Measurements from ENCODE around the gene ANKRD40CL.

Gene ANKRD40CL

DNA sequence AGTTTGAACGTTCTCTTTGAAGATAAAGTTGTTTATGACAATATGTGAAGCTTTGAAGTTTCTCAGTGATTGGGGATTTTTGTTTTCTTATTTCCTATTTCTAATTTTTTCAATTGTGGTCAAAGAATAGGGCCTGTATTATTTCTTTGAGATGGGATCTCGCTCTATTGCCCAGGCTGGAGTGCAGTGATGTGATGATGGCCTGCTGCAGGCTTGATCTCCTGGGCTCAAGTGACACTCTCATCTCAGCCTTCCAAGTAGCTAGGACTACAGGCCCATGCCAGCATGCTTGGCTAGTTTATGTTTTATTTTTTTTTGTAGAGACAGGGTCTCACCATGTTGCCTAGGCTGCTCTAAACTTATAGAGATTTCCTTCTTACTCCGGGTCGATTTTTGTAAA lies 11.7 kb upstream of the ANKRD40CL start:
- H3K4me3 ChIP-seq (ENCODE audit: low read length): no peak overlapping the region
- DNase-seq (ENCODE audit: low read depth): no peak
- TF ChIP-seq, protein P1, sequence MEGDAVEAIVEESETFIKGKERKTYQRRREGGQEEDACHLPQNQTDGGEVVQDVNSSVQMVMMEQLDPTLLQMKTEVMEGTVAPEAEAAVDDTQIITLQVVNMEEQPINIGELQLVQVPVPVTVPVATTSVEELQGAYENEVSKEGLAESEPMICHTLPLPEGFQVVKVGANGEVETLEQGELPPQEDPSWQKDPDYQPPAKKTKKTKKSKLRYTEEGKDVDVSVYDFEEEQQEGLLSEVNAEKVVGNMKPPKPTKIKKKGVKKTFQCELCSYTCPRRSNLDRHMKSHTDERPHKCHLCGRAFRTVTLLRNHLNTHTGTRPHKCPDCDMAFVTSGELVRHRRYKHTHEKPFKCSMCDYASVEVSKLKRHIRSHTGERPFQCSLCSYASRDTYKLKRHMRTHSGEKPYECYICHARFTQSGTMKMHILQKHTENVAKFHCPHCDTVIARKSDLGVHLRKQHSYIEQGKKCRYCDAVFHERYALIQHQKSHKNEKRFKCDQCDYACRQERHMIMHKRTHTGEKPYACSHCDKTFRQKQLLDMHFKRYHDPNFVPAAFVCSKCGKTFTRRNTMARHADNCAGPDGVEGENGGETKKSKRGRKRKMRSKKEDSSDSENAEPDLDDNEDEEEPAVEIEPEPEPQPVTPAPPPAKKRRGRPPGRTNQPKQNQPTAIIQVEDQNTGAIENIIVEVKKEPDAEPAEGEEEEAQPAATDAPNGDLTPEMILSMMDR (conservative IDR thresholded peaks at IDR 0.05; ENCODE audit: low read length): no peak

DNA sequence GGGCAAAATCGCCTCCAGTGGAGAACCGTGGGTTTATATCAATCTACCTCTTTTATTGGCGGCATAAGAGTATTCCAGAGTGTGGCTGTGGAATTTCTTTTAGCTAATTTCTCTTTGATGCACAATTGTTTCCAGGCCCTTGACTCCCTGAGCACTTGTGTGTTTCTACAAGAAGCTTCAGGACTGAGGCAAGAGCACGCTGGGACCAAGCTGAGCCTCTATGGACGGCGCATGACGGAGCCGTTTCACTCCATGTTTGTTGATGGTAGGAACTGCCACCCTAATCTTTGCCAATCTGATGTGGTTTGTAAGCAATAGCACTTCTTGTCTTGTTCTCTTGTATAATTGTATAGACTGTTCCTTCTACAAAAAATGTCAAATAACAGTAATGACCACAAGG lies 11.2 kb upstream of the ANKRD40CL start:
- TF ChIP-seq, protein P1 (conservative IDR thresholded peaks at IDR 0.05; ENCODE audit: low read length): no peak

DNA sequence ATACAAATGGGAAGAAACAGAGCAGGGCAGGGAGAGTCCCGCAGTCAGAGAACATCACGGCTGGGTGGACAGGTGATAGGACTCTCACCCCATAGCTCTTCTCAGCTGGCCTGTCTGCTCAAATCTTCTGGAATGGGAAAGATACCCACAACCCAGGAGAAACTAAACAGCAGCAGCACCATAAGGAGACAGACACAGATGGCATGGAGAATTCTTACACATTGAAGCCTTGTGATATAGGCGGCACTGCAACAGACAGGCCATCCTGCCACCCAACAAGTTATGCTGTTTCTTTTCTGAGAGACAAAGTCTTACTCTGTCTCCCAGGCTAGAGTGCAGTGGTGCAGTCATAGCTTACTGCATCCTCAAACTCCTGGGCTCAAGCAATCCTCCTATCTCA lies 8.6 kb upstream of the ANKRD40CL start:
- H3K4me3 ChIP-seq (ENCODE audit: low read length): no peak overlapping the region
- TF ChIP-seq, protein P1 (conservative IDR thresholded peaks at IDR 0.05; ENCODE audit: low read length): no peak
- DNase-seq (ENCODE audit: low read depth): no peak

More for the DNA sequence above, 11.2 kb upstream of the ANKRD40CL start:
- DNase-seq (ENCODE audit: low read depth): no peak
- H3K4me3 ChIP-seq (ENCODE audit: low read length): no peak overlapping the region

DNA sequence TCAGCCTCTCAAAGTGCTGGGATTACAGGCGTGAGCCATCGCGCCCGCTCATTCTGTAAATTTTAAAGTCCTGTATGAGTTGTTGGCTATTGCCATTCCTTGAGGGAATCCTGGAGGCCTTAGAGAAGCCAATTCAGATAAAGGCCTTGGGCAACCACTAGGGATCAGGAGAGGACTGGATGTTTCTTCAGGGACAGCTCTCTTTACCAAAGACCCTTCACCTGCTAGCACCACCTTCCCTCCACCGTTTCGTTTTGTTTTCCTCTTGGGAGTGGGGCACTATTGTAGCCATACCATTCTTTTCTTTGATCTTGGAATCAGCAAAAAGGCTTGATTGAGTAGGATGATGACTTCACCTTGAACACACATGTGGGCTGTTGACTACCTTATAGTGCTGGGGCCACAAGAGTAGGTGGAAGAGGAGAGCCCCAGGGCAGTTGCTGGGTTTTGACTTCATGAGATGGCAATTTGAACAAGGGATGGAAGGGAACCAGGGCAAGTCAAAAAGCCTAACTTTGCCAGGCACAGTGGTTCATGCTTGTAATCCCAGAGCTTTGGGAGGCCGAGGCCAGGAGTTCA lies 7.0 kb upstream of the ANKRD40CL start:
- TF ChIP-seq, protein P1 (conservative IDR thresholded peaks at IDR 0.05; ENCODE audit: low read length): no peak
- no peak for DNase-seq (ENCODE audit: low read depth)
- H3K4me3 ChIP-seq (ENCODE audit: low read length): no peak overlapping the region

DNA sequence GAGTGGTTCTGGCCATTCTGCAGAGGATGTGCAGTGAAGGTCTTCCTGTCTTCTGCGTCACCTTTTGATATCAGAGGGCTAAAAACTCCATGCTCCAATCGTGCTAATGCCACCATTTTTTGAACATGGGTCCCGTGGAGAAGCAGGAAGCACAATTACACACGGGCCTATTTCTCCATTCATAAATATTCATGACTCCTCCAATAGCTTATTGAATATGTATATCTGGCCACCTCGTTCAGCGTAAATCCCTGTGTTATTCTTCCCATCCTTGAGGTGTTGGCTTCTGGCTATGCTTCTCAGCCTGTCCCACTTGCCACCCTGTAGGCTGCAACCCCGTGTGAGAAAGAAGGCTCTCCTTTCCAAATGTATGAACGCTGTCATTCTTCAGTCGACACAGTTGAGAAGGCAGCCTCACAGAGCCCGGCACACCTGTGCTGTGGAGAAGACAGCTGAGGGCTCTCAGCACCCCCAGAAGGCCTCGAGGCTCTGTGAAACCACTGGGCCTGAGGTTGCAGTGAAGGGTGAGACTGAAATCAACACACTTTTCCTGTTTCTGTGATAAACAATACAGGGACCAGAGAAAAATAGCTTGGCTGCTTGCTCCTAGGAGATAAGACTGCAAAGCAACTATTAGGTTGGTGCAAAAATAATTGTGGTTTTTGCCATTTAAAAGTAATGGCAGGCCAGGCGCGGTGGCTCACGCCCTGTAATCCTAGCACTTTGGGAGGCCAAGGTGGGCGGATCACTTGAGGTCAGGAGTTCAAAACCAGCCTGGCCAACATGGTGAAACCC lies 4.9 kb upstream of the ANKRD40CL start:
- no peak for DNase-seq (ENCODE audit: low read depth)
- no peak overlapping the region for H3K4me3 ChIP-seq (ENCODE audit: low read length)
- TF ChIP-seq, protein P1 (conservative IDR thresholded peaks at IDR 0.05; ENCODE audit: low read length): no peak

DNA sequence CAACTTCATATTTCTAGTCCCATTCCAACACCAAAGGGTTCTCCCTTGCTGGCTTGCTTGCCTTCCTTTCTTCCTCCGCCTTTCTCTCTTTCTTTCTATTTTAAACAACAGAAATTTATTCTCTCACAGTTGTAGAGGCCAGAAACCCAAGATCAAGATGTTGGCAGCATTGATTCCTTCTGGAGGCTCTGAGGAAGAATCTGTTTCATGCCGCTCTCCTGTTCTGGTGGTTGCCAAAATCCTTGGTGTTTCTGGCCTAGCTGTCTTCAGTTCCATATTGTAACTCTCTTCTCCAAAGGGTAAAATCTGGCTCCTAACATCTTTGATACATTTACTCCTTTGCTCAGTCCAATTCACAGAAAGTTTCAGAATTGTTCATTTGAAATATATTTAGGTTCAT lies 3.0 kb upstream of the ANKRD40CL start:
- TF ChIP-seq, protein P1 (conservative IDR thresholded peaks at IDR 0.05; ENCODE audit: low read length): no peak

DNA sequence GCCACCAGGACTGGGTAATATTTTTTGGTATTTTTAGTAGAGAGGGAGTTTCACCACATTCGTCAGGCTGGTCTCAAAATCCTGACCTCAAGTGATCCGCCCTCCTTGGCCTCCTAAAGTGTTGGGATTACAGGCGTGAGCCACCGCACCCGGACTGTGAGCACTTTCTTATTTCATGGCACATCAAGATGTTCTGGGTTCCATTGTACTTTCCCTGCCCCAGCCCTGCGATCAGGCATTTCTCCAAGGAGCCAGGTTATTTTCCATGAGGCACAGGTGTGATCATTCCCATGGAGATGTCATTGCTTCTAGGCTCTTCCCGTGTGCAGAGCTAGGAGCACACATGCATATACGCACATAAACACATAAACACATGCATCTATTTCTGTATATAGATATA lies 2.6 kb upstream of the ANKRD40CL start:
- TF ChIP-seq, protein P1 (conservative IDR thresholded peaks at IDR 0.05; ENCODE audit: low read length): no peak
- H3K4me3 ChIP-seq (ENCODE audit: low read length): no peak overlapping the region
- no peak for DNase-seq (ENCODE audit: low read depth)

More for the DNA sequence above, 3.0 kb upstream of the ANKRD40CL start:
- H3K4me3 ChIP-seq (ENCODE audit: low read length): no peak overlapping the region
- DNase-seq (ENCODE audit: low read depth): no peak

All from AG10803 (cell line).